GM18909 (cell line): ENCODE results near the gene ING2.
A peak's percentile ranks its signal among the peaks of the same experiment; 100 is the strongest.
"Not testable (repeated sequence)": the region's sequence is repeated elsewhere in the genome, so short reads cannot be mapped to it uniquely, and the experiment has no call there.

ENCODE experiments used
- ATAC-seq: cut with Tn5 transposase; IDR thresholded peaks from one replicate; pipeline ENCODE4 v1.9.1; 2021; ENCODE audit warnings: mild to moderate bottlenecking; ENCODE audit not compliant: unreplicated experiment, poor library complexity

The ING2 gene, protein sequence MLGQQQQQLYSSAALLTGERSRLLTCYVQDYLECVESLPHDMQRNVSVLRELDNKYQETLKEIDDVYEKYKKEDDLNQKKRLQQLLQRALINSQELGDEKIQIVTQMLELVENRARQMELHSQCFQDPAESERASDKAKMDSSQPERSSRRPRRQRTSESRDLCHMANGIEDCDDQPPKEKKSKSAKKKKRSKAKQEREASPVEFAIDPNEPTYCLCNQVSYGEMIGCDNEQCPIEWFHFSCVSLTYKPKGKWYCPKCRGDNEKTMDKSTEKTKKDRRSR

GRCh38 chr4:183504930-183505610, at the start of gene ING2:
Gene ING2 (plus strand): TSS chr4:183505058. CDS start chr4:183505196, 138 bp downstream.
- peak; percentile 54 for ATAC-seq

DNA sequence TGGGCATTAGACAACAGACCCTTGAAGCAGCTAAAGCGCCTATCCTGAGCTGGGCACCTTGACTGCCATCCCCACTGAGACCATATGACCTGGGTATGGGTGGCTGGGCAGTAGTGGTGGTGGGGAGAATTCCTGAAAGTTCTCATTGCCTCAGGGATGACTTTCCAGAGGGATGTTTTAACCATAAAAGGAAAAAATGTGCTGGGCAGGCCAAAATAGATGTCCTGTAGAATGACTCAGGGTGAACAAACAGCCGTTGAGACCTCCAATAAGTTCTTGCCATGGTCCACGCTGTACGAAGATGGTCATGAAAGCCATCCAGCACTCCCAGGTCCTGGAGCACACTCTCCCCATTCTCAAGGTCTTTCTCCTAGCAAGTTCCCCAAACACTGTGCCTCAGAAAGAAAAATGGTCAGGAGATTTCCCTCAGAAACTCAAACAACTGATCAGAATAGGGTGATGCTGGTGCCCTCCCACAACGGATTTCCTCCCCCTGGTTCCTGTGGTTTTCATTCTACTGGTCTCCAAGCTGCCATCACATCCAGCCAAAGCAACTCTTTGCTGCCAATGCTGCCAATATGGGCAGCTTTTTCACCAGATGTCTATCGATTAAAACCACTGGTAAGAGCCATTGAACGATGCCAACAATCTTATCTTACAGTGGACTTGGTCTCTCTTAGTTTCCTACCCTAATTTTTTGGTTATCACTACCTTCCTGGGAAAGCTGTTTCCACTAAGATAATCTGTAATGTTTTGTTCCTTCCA, 49.2 kb upstream of the ING2 start:
- ATAC-seq: no peak

DNA sequence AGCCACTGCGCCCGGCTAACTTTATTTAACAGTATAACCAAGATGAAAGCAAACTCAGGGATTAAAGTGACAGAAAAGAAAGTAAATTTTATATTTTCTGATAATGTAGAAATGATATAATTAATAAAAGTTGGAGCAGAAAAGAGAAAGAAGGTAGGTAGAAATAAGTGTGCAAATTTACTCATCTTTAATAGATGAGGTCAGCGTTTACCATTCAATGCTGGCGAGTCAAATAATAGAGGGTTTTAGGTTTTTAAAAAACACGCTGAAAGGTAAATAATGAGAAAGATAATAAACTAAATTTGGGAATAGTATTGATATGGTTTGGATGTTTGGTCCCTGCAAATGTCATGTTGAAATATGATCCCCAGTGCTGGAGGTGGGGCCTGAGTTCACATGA, 46.9 kb upstream of the ING2 start:
- no peak for ATAC-seq

DNA sequence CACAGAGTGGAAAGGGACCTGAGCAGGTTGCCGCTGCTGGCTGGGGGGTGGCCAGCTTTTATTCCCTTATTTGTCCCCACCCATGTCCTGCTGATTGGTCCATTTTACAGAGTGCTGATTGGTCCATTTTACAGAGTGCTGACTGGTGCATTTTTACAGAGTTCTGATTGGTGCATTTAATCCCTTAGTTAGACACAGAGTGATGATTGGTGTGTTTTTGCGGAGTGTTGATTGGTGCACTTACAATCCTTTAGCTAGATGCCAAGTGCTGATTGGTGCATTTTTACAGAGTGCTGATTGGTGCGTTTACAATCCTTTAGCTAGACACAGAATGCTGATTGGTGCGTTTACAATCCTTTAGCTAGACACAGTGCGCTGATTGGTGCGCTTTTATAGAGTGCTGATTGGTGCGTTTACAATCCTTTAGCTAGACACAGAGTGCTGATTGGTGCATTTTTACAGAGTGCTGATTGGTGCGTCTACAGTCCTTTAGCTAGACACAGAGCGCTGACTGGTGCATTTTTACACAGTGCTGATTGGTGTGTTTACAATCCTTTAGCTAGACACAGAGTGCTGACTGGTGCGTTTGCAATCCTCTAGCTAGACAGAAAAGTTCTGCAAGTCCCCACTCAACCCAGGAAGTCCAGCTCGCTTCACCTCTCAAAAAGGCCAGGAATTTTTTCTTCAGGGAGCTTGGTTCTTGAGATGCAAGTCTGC, 40.8 kb upstream of the ING2 start:
- not testable (repeated sequence) for ATAC-seq

GRCh38 chr4:183465879-183466278, 39.0 kb upstream of the ING2 start:
- not testable (repeated sequence) for ATAC-seq

- no peak for ATAC-seq
Observed at GRCh38 chr4:183467246-183467645, 37.6 kb upstream of the ING2 start.

- ATAC-seq: no peak
Observed at GRCh38 chr4:183468210-183469095, 36.4 kb upstream of the ING2 start.

DNA sequence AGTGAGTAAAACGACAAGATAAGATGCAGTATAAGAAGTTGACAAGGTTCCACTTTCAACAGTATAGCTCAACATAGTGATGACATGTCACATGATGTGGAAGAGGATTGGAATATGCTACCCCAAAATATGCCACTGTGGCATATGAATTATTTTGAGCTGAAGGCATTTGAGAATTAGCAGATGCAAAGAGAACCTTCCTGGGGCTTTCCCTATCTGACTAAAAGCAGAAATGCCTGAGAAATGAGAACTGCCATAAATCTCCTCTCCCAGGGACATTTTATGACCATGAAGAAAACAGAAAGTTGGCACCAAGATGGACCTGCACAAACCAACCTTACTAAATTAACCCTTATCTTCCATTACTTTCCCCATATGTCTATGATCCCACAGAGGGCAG, 35.6 kb upstream of the ING2 start:
- no peak for ATAC-seq

GRCh38 chr4:183469936-183470335, 34.9 kb upstream of the ING2 start:
- no peak for ATAC-seq

GRCh38 chr4:183470821-183471220, 34.0 kb upstream of the ING2 start:
- no peak for ATAC-seq

- peak; percentile 82 for ATAC-seq
Observed at GRCh38 chr4:183471946-183472708, 32.7 kb upstream of the ING2 start.

GRCh38 chr4:183478123-183478522, 26.7 kb upstream of the ING2 start:
- no peak for ATAC-seq

DNA sequence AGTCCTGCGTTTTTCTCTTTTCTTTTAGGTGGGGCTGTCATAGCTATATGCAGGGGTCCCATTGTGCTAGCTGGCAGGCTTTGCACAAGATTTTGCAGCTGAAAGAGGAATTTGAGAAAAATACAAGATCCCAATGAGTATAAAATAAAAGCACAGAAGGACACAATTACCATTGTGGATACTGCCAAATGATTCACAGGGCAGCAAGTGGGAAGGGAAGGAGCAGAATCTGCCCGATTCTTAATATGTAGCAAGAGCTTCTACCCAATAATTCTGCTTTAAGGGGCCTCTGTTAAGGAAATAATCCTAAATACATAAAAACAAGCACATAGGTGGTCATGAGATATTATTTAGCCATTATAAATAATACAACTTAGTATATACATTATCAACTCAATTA, 25.9 kb upstream of the ING2 start:
- ATAC-seq: no peak

DNA sequence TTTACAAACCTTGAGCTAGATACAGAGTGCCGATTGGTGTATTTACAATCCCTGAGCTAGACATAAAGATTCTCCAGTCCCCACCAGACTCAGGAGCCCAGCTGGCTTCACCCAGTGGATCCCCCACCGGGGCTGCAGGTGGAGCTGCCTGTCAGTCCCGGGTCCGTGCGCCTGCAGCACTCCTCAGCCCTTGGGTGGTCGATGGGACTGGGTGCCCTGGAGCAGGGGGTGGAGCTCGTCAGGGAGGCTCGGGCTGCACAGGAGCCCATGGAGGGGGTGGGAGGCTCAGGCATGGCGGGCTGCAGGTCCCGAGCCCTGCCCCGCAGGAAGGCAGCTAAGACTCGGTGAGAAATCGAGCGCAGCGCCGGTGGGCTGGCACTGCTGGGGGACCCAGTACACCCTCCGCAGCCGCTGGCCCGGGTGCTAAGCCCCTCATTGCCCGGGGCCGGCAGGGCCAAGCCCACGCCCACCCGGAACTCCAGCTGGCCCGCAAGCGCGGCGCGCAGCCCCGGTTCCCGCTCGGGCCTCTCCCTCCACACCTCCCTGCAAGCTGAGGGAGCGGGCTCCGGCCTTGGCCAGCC, 22.3 kb upstream of the ING2 start:
- ATAC-seq: not testable (repeated sequence)

- ATAC-seq: no peak
Observed at GRCh38 chr4:183483997-183484396, 20.9 kb upstream of the ING2 start.

- ATAC-seq: no peak
Observed at GRCh38 chr4:183485411-183486160, 19.3 kb upstream of the ING2 start.

- no peak for ATAC-seq
Observed at GRCh38 chr4:183492791-183493222, 12.1 kb upstream of the ING2 start.

DNA sequence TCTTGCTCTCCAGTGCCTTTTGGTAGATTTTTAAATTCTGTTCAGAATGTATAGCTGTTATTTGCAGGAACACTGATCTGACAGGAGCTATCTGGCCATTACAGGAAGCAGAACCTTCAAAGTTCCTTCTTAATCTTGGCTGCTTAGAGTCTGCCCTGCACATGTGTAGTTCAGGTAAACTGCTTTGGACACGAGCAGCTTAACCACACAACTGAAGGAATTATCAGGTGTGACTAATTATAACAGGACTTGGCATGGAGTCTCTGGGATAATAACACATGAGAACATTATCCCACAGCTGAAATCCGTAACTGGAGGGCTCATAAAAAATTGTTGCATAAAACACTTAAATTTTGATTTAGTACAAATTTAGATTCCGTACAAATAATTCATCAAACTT, 11.6 kb upstream of the ING2 start:
- ATAC-seq: no peak
